GM18951 (cell line): Measurements from ENCODE around the gene CLDN4.
"Not testable (repeated sequence)": the region's sequence is repeated elsewhere in the genome, so short reads cannot be mapped to it uniquely, and the experiment has no call there.

ENCODE experiments used
- POLR2A ChIP-seq: IDR thresholded peaks from 4 replicates; pipeline ENCODE4 v1.6.1; 2011; ENCODE audit warnings: mild to moderate bottlenecking; ENCODE audit not compliant: insufficient read length, insufficient read depth; ENCODE audit errors: extremely low read depth
- in situ Hi-C: fragments of 300-500 bp; cut with MboI; formaldehyde crosslinking; loops from one replicate; pipeline ENCODE4 v1.12.0; 2022; ENCODE audit warnings: low sequenced_read_pairs, mixed read lengths, inconsistent platforms; ENCODE audit not compliant: unreplicated experiment

Gene CLDN4

DNA sequence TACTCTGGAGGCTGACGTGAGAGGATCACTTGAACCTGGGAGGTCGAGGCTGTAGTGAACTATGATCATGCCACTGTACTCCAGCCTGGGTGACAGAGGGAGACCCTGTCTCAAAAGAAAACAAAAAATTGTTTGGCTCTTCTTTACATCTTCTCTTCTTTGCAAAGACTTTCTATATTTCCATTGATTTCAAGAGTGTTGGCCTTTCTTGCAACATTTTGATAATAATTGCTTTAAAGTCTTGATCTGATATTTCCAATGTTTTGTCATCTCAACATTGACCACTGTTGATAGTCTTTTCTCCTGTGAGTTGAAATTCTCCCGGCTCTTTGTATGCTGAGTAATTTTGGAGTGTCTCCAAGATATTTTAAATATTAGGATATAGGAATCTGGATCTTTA lies 17.8 kb upstream of the CLDN4 start:
- TF ChIP-seq POLR2A = no peak
- in situ Hi-C loops = no loop called here

DNA sequence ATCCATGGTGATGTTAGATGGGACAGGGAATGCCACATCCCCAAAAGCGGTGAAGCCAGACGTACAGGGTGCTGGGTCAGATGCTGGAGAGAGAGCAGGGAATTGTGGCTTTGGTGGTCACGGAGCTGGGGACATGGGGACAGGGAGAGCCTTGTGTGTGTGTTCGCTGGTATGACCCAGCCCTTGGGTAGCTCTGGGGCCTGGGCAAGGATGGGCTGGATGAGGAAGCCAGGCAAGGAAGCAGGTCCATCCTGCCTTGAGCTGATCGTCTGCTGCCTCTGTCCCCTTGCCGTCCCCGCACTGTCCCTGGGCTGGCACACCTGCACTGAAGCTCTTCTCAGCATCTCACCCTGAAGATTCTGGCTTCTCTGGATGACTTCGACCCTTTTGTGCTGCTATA lies 15.4 kb upstream of the CLDN4 start:
- in situ Hi-C loops = no loop called here
- no peak for TF ChIP-seq POLR2A

DNA sequence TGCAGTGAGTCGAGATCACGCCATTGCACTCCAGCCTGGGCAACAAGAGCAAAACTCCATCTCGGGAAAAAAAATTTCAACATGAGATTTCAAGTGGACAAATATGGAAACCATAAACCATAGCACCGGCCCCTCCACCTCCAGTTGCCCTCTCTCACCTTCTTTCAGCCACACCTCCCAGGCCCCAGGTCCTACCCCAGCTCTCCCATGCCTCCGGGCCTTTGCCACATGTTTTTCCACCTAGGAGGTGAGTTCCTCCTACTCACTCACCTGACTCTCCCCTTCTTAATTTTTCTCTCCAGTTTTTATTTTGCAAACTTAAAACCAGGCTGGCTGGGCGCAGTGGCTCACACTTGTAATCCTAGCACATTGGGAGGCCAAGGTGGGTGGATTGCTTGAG lies 13.7 kb upstream of the CLDN4 start:
- TF ChIP-seq POLR2A = no peak
- in situ Hi-C loops = no loop called here

DNA sequence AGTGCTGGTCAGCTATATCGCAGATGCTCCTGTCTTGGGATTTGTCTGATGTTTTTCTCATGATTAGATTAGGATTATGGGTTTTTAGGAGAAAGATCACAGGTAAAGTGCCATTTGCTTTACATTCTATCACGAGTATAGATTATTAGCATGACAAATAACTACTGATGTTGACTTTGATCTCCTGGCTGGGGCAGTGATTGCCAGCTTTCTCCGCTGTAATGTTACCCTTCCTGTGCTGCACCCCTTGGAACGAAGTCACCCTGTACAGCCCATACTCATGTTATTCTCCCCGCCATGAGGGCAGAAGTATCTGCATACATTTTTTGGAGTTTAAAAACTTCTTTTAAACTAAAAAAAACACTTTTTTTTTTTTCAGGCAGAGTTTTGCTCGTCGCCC lies 10.8 kb upstream of the CLDN4 start:
- TF ChIP-seq POLR2A = no peak
- in situ Hi-C loops = no loop called here

DNA sequence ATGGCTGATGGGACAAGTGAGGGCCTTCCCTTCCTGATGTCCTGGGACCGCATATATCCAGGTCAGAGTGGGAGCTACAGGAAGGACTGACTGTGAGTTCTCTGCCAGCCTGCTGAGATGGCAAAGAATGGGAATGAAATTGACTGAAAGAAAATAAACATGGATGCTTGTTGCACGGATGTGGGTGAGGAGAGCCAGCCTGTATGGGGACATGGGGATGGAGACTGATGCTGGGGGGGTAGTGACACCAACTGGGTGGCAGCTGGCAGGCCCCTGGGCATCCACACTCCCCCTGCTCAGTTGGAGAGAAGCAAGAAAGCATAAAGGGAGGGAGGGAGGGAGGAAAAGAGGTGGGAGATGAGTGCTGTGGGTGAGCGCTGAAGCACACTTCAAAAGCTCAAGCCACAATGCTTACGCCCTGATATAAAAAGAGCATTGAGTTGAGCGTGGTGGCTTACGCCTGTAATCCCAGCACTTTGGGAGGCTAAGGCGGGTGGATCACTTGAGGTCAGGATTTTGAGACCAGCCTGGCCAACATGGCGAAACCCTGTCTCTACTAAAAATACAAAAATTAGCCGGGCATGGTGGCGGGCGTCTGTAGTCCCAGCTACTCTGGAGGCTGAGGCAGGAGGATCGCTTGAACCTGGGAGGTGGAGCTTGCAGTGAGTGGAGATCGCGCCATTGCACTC lies 9.1 kb upstream of the CLDN4 start:
- in situ Hi-C loops = not testable (repeated sequence)

DNA sequence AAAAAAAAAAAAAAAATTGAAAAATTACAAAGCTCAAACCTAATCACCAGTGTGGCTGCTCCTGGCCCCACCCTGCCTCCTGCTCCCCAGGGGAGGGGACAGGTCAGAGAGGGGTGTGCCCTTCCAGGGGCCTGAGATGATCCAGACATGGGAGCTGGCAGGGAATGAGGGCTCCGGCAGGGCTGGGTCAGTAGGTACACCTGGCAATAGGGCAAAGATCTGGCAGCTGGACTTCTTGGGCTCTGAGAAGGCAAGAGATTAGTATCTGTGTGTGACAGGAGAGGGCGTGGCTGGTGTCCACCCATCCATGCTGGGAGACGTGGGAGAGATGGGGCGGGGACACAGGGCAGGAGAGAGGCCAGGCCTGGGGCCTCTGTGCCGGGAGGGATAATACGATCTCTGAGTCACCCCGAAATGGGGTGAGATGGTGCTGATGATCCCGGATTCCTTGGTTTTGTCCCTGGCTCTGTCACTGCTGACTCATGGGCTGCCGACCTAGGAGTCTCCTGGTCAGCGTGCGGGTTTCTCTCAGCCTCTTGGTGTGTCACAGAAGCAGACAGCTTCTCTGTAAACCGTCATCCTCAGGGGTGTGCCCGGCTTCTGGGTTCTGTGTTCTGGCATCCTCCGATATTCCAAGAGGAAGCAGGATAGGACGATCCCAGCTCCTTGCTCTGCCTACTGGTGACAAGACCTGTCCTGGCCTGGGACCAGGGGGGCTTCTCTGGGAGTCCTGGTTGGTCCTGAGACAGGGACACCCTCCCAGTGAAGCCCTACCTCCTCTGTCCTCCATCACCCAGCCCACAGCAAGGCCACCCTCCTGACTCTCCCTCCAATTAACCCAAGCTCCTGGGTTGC lies 8.2 kb upstream of the CLDN4 start:
- in situ Hi-C loops = no loop called here

DNA sequence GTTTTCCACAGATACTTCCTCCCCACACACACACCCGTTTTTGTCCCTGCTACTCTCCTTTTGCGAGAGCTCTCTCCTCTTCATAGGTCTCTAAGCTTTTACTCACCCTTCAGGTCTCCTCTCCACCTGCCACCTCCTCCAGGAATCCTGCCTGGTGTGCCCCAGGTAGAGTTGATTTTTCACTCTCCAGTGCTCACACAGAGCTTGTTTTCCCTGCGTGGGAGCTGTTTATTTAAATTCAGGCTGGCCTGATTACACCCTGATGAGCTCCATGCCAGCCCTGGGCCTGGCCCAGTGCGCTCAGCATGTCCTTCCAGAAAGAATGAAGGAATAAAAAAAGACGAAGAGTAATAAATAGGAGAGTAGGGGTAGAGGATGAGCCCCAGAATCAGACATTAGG lies 7.5 kb upstream of the CLDN4 start:
- TF ChIP-seq POLR2A = no peak
- in situ Hi-C loops = no loop called here

More for the DNA sequence above, 8.2 kb upstream of the CLDN4 start:
- no peak for TF ChIP-seq POLR2A

DNA sequence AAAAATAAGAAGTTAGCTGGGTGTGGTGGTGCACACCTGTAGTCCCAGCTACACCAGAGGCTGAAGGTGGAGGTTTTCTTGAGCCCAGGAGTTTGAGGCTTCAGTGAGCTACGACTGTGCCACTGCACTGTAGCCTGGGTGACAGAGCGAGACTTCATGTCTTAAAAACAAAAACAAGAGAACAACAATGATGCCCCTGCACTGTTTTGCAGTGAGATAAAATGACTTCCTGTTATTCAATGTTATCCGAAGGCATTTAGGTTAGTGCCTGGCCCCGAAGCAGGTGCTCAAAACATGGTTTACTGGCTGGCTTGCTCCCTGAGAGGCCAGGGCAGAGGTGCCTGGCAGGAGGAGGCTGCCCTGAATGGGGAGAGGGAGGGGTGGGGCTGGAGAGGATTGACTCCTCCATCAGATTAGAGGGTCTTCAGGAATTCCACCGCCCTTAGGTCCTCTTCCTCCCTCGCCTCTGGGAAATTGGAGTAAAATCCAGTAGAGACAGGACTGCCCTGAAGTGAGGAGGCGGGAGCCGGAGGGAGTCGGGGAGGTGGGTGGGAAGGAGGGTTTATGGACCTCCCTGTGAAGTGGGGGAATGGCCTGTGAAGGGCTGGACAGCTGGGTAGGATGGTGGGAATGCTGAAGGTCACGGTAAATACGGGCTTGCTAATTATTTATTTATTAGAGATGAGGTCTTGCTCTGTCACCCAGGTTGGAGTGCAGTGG lies 6.8 kb upstream of the CLDN4 start:
- no peak for TF ChIP-seq POLR2A
- in situ Hi-C loops = no loop called here

DNA sequence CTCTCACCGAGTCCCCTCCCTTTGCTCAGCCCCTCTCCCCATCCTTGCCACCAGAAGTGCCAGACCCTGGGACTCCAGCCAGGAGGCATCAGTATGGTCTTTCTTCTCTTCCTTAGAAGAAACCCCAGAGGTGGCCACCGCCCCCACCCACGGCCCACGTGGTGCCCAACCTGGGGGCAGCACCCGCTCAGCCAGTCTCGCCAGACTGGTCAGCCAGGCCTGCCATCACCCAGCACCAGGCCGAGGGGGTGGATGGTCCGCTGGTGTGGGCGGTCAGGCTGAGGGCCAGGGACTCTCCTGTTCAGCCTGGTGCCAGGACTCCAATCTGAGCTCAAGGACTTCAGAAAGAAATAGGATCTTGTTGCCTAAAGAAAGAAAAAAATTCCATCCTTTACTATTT lies 5.8 kb upstream of the CLDN4 start:
- TF ChIP-seq POLR2A = no peak
- in situ Hi-C loops = no loop called here

DNA sequence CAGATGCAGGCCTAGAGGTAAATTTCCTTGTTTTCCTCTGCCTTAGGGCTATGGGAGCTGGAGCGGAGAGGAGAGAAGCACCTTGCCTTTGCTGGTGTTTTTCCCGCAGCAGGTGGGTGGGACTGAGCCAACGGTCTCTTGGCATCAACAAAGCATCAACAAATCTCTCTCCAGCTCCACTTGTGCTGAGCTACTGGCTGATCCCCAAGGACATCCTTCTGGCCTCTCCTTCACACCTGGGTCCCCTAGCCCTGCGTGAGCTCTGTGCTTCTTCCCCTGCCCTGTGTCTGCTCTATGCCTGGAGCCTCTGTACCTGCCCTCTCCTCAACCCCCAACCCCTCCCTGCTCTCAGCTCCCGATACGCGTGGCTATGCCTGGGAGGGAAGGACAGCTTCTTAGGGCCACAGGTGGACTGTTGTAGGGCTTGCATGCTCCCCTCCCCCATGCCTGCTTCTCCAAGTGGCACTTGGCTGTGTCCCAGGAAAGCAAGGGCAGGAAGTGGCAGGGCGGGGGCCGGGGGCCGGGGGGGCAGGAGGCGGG lies 3.2 kb upstream of the CLDN4 start:
- TF ChIP-seq POLR2A = no peak

DNA sequence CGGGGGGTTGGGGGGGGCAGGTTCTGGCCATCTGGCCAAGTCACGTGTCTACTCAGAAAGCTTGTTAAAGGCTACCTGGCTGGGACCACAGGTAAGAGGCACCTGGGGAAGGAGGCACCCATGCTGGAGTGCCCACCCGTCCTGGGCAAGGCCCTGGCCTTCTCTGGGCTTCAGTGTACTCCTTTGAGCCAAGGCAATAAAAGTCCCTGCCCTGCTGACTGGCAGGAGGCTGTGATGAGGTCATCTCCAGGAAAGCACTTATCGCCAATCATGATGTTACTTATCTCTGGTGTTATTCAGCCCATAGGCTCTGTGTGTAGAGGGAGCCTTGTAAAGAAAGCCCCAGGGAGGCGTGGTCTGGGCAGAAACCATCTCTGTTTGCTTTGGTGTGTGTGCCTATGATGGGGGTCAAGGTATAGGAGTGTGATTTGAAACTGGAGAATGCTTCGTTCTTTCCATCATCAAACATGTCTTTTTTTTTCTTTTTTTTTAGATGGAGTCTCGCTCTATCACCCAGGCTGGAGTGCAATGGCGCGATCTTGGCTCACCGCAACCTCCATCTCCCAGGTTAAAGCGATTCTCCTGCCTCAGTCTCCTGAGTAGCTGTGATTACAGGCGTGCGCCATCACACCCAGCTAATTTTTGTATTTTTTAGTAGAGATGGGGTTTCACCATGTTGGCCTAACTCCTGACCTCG lies 2.5 kb upstream of the CLDN4 start:
- in situ Hi-C loops = no loop called here
- no peak for TF ChIP-seq POLR2A

More for the DNA sequence above, 3.2 kb upstream of the CLDN4 start:
- in situ Hi-C loops = no loop called here

DNA sequence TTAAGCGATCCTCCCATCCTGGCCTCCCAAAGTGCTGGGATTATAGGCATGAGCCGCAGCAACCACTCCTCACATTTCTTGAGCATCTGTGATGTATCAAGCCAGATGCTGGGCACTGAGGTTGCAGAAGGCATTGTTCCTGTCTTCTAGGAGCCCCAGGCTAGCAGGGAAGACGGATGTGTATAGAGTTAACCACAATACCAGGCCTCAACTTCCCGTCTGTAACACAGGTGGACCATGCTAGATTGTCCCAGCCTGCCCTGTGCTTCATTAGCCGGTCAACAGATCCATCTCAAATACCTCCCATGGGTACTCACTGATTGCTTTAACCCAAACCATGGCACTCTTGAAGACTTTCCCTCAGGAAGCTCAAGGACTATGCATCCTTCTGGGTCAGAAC lies 1.8 kb upstream of the CLDN4 start:
- no peak for TF ChIP-seq POLR2A
- in situ Hi-C loops = no loop called here

DNA sequence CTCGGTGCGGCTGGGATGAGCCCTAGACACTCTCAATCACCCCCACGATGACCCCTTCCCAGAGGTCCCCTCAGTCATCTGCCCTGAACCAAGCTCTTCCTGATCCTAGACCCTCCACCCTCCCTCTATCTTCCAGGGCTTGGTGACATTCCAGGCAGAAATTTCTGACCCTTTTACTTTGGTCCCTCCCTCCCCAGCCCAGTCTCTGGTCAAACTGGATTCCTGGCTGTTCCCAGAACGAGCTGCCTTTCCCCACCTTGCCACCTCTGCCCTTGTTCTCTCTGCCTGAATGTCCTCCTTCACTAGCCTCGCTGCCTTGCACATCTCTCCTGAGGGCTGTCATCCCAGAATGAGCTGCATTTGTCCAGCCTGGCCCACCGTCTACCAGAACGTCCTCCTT lies 1.3 kb upstream of the CLDN4 start:
- in situ Hi-C loops = no loop called here
- no peak for TF ChIP-seq POLR2A
